Skeletal muscle tissue (tissue), 1 donor: Measurements from ENCODE around the gene FAH. TPM values are rescaled to one million over a fixed set of nuclear protein-coding genes. Genes with fewer than 3 reads are reported as not detected.

Experiments used
- total RNA-seq: library from RNA; depleted of rRNA; stranded (reverse); fragments of >200 nt; gene quantifications from one replicate; pipeline ENCODE4 v1.2.3, GENCODE V29; 2014

The FAH gene
- total RNA-seq, 1 donor from 2014 or later: 13.6 TPM

Other genes starting within 250 kb of the FAH start
- 1.0 TPM for gene BCL2A1, start 181.8 kb upstream of the FAH start, total RNA-seq
- 164 TPM for gene ZFAND6, start 93.3 kb upstream of the FAH start, total RNA-seq
- gene CTXND1, start 99.2 kb downstream of the FAH start, total RNA-seq: 0.52 TPM